Heart right ventricle (tissue), 16 donors: ENCODE results near the gene PTPRN2. TPM values are rescaled to one million over a fixed set of nuclear protein-coding genes. Genes with fewer than 3 reads are reported as not detected.

Experiments
- ATAC-seq, 8 donors: fragments of 200-7000 bp; cut with Tn5 transposase; one replicate each; pipeline ENCODE4 v1.9.1; 2020; ENCODE audit warnings: mild to moderate bottlenecking in 8 of 8, moderate library complexity in 8 of 8, moderate number of reproducible peaks in 1 of 8
- DNase-seq, 2 donors: peaks; one replicate each; pipeline ENCODE4 v3.0.0-alpha.2; 2020
- H3K27ac ChIP-seq, 10 donors: fragments of 200-600 bp; sonication (generic) in 2 of 10; one replicate each; pipeline versions ENCODE4 v1.5.0 to v1.8.0; 2020 to 2022; ENCODE audit warnings: mild to moderate bottlenecking in 3 of 10
- H3K27me3 ChIP-seq, 7 donors: fragments of 200-600 bp; one replicate each; pipeline ENCODE4 v1.8.0; 2021 to 2022; ENCODE audit warnings: mild to moderate bottlenecking in 2 of 7
- H3K36me3 ChIP-seq, 9 donors: fragments of 200-600 bp; sonication (generic) in 1 of 9; one replicate each; pipeline versions ENCODE4 v1.5.0 to v1.8.0; 2020 to 2022; ENCODE audit warnings: mild to moderate bottlenecking in 2 of 9
- H3K4me1 ChIP-seq, 9 donors: fragments of 200-600 bp; sonication (generic) in 1 of 9; one replicate each; pipeline versions ENCODE4 v1.5.0 to v1.8.0; 2020 to 2022; ENCODE audit warnings: mild to moderate bottlenecking in 4 of 9
- H3K4me3 ChIP-seq, 10 donors: fragments of 200-600 bp; sonication (generic) in 2 of 10; one replicate each; pipeline versions ENCODE4 v1.5.0 to v1.8.0; 2020 to 2022; ENCODE audit warnings: mild to moderate bottlenecking in 7 of 10, moderate library complexity in 2 of 10
- H3K9me3 ChIP-seq, 11 donors: fragments of 200-600 bp in 10 of 11; sonication (generic) in 2 of 11; one replicate each; pipeline versions ENCODE4 v1.5.0 to v1.8.0; 2013 to 2022; ENCODE audit warnings: mild to moderate bottlenecking in 2 of 11, control low read depth in 1 of 11, moderate library complexity in 1 of 11
- CTCF ChIP-seq, 9 donors: fragments of 200-600 bp; sonication (generic) in 2 of 9; IDR thresholded peaks; one replicate each; pipeline versions ENCODE4 v1.5.0 to v1.8.0; 2021 to 2022; ENCODE audit warnings: antibody characterized with exemption in 9 of 9, mild to moderate bottlenecking in 5 of 9, moderate library complexity in 1 of 9
- whole genome bisulfite sequencing, 2 donors: extraction: QIAGEN DNeasy Blood & Tissue Kit; methylation state at CpG; one replicate each; pipeline ENCODE4 v1.1.7; 2013; ENCODE audit warnings: inconsistent platforms in 1 of 2; 5-methylcytosine and 5-hydroxymethylcytosine counted together
- intact Hi-C, 10 donors: fragments of 100-400 bp; cut with DNase I; formaldehyde crosslinking; loops; one replicate each; pipeline versions ENCODE4 v1.11.1 to v1.14.2; 2022
- polyA plus RNA-seq, 2 donors: library from polyadenylated mRNA; stranded (reverse); fragments of 200-250 nt; gene quantifications; one replicate each; pipeline ENCODE4 v1.2.3, GENCODE V29; 2013
- total RNA-seq, 10 donors: library from RNA; stranded (reverse); fragmentation: NEBNext Ultra II Directional in 3 of 10; extraction: Animal tissue kit (Norgen Biotek cat#: 25700) in 3 of 10; gene quantifications; one replicate each; pipeline versions ENCODE4 v1.2.1 to v1.2.4, GENCODE V29; 2021 to 2023
- donor health status: Arrhythmogenic right ventricular cardiomyopathy.
- donor health status: ischemic (EF 13 %, LVEDD 7.1; RV severe dilation, severe dysfunction).
- donor health status: healthy with polysubstance abuse.
- donor health status: DM: no; HTN: yes; CAD: no.
- donor health status: DM: no; HTN: no; CAD: no.
- donor health status: ischemic (EF 25% LVEDD 6.9; RV normal size, moderate dysfunction).
- donor health status: ischemic (EF 25% LVEDD 5.7; RV mildly dilated, moderate dysfunction).
- donor health status: healthy.
- donor health status: DM: yes; HTN: yes; CAD: no.
- donor health status: Ischemic cardiomyopathy.
- donor health status: ischemic (EF 35%, LVEDD 5.7; RV mildly dilated, moderate dysfunction).
- donor health status: nonischemic (EF 11% LVEDD 7.7; RV severe dilation, severe dysfunction).
- donor health status: DM: yes; HTN: yes; CAD: no.
- donor health status: PGD.
- donor health status: ischemic (EF 29% LVEDD 5.4; RV normal size, mild dysfunction).
- donor health status: nonischemic (EF 23%, LVEDD 6.1; RV moderate dilation, normal function).

The PTPRN2 gene
- total and polyA plus RNA-seq, 12 donors = 0.82 to 1.8 (median 1.3) TPM

GRCh38 chr7:158469396-158470051 is 118.1 kb downstream of the PTPRN2 start:
- DNase-seq = no peak
- Histone ChIP-seq H3K9me3 (no peaks in the 10 kb centered on the region), H3K36me3 (no peaks in the 10 kb centered on the region), H3K4me3 (no peak overlapping the region), H3K4me1 (no peaks in the 10 kb centered on the region), H3K27ac (no peak overlapping the region), H3K27me3 (peaks cover 0 to 44% (median 13%) of the 10 kb centered on the region in 7 donors)
- no peak for ATAC-seq
- no peak for TF ChIP-seq CTCF (IDR thresholded peaks at IDR 0.05)
- 71 to 75% methylated on average over 8 of the region's 8 CpGs for WGBS, 2 donors
- intact Hi-C loops = no loop called here

- no peak for DNase-seq
- no peak overlapping the region for H3K4me3 ChIP-seq
- WGBS, 2 donors = 67 to 70% methylated on average over 9 of the region's 9 CpGs
- H3K36me3 ChIP-seq = no peaks in the 10 kb centered on the region
- no peak for TF ChIP-seq CTCF (IDR thresholded peaks at IDR 0.05)
- no peak overlapping the region for H3K27ac ChIP-seq
- H3K27me3 ChIP-seq = peaks cover 0 to 38% (median 13%) of the 10 kb centered on the region in 7 donors
- H3K9me3 ChIP-seq = no peaks in the 10 kb centered on the region
- intact Hi-C loops = no loop called here
- H3K4me1 ChIP-seq = no peaks in the 10 kb centered on the region
- ATAC-seq = no peak
These were observed 118.8 kb downstream of the PTPRN2 start for GRCh38 chr7:158468700-158469296.

GRCh38 chr7:158468181-158468580 is 119.4 kb downstream of the PTPRN2 start:
- Histone ChIP-seq H3K27ac (no peak overlapping the region), H3K9me3 (no peaks in the 10 kb centered on the region), H3K36me3 (no peaks in the 10 kb centered on the region), H3K4me1 (no peaks in the 10 kb centered on the region), H3K27me3 (peaks cover 0 to 38% (median 13%) of the 10 kb centered on the region in 7 donors), H3K4me3 (no peak overlapping the region)
- ATAC-seq = no peak
- DNase-seq = no peak
- TF ChIP-seq CTCF (IDR thresholded peaks at IDR 0.05) = no peak
- 10 to 14% methylated on average over 10 of the region's 10 CpGs for WGBS, 2 donors
- intact Hi-C loops = no loop called here

- intact Hi-C loops = no loop called here
- Histone ChIP-seq H3K4me3 (no peak overlapping the region), H3K9me3 (no peaks in the 10 kb centered on the region), H3K36me3 (no peaks in the 10 kb centered on the region), H3K27me3 (peaks cover 0 to 36% (median 13%) of the 10 kb centered on the region in 7 donors), H3K4me1 (no peaks in the 10 kb centered on the region), H3K27ac (no peak overlapping the region)
- TF ChIP-seq CTCF (IDR thresholded peaks at IDR 0.05) = no peak
- 56 to 59% methylated on average over 7 of the region's 7 CpGs for WGBS, 2 donors
- no peak for ATAC-seq
- DNase-seq = no peak
These were observed 120.1 kb downstream of the PTPRN2 start for GRCh38 chr7:158467562-158467961.
